ENCODE results near the gene GNG14.

Gene GNG14

DNA sequence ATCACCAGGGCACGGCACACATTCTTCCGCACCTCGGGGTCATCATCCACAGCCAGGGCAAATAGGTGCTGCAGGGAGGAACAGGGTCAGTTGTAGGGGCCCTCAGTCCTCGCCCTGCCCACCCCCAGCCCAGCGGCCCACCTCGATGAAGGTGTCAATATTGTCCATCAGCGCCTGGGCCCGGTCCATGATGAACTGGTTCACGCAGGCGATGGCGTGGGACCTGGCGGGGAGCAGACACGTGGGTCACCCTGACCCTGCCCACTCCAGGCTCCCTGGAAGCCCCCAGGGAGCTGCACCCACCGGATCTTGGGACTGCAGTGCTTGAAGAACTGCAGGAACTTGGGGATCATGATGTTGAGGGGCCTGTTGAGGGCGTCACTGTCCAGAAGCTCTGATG is 27.3 kb downstream of the GNG14 start:
- H3K4me3 ChIP-seq (replicated peaks; ENCODE audit: insufficient read depth, low read length): no peak overlapping the region
- no peak for DNase-seq (ENCODE audit: low read depth in 1 of 2, low spot score in 1 of 2)
- H3K27me3 ChIP-seq (ENCODE audit: insufficient read depth, poor library complexity, severe bottlenecking): no peaks in the 10 kb centered on the region
- TF ChIP-seq GABPA (IDR thresholded peaks at IDR 0.05; ENCODE audit: low read depth): no peak
- no peak for TF ChIP-seq SPI1 (IDR thresholded peaks at IDR 0.05; ENCODE audit: borderline replicate concordance, low read depth)
- TF ChIP-seq REST (IDR thresholded peaks at IDR 0.05; ENCODE audit: insufficient replicate concordance, low read depth): no peak
- TF ChIP-seq, protein P1, sequence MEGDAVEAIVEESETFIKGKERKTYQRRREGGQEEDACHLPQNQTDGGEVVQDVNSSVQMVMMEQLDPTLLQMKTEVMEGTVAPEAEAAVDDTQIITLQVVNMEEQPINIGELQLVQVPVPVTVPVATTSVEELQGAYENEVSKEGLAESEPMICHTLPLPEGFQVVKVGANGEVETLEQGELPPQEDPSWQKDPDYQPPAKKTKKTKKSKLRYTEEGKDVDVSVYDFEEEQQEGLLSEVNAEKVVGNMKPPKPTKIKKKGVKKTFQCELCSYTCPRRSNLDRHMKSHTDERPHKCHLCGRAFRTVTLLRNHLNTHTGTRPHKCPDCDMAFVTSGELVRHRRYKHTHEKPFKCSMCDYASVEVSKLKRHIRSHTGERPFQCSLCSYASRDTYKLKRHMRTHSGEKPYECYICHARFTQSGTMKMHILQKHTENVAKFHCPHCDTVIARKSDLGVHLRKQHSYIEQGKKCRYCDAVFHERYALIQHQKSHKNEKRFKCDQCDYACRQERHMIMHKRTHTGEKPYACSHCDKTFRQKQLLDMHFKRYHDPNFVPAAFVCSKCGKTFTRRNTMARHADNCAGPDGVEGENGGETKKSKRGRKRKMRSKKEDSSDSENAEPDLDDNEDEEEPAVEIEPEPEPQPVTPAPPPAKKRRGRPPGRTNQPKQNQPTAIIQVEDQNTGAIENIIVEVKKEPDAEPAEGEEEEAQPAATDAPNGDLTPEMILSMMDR (IDR thresholded peaks at IDR 0.05; ENCODE audit: insufficient read depth, low read length): no peak
- TF ChIP-seq POLR2AphosphoS5 (IDR thresholded peaks at IDR 0.05; ENCODE audit: low read depth): no peak
- H3K27ac ChIP-seq (replicated peaks): no peak overlapping the region

DNA sequence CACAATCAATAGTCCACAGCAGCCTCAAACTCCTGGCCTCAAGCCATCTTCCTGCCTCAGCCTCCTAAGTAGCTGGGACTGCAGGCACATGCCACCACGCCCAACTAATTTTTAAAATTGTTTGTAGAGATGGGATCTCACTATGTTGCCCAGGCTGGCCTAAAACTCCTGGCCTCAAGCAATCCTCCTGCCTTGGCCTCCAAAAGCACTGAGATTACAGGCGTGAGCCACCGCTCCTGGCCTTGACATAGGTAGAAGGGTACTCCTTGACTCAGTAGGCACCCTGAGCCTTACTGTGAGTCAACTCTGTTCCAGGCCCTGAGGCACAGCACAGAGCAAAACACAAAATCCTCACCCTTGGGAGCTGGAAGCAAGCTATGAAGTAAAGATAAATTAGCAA is 28.1 kb downstream of the GNG14 start:
- no peak for DNase-seq (ENCODE audit: low read depth in 1 of 2, low spot score in 1 of 2)
- Histone ChIP-seq H3K4me3 (replicated peaks; ENCODE audit: insufficient read depth, low read length) (no peak overlapping the region), H3K27ac (replicated peaks) (no peak overlapping the region), H3K27me3 (ENCODE audit: insufficient read depth, poor library complexity, severe bottlenecking) (no peaks in the 10 kb centered on the region)
- no peak for TF ChIP-seq REST (IDR thresholded peaks at IDR 0.05; ENCODE audit: insufficient replicate concordance, low read depth)
- TF ChIP-seq, protein P1 (IDR thresholded peaks at IDR 0.05; ENCODE audit: insufficient read depth, low read length): no peak
- no peak for TF ChIP-seq POLR2AphosphoS5 (IDR thresholded peaks at IDR 0.05; ENCODE audit: low read depth)
- TF ChIP-seq GABPA (IDR thresholded peaks at IDR 0.05; ENCODE audit: low read depth): no peak
- no peak for TF ChIP-seq SPI1 (IDR thresholded peaks at IDR 0.05; ENCODE audit: borderline replicate concordance, low read depth)

- no peak overlapping the region for H3K4me3 ChIP-seq (replicated peaks; ENCODE audit: insufficient read depth, low read length)
- DNase-seq (ENCODE audit: low read depth in 1 of 2, low spot score in 1 of 2): no peak
- no peak overlapping the region for H3K27ac ChIP-seq (replicated peaks)
- no peaks in the 10 kb centered on the region for H3K27me3 ChIP-seq (ENCODE audit: insufficient read depth, poor library complexity, severe bottlenecking)
- TF ChIP-seq POLR2AphosphoS5 (IDR thresholded peaks at IDR 0.05; ENCODE audit: low read depth) (no peak), REST (IDR thresholded peaks at IDR 0.05; ENCODE audit: insufficient replicate concordance, low read depth) (no peak), GABPA (IDR thresholded peaks at IDR 0.05; ENCODE audit: low read depth) (no peak), SPI1 (IDR thresholded peaks at IDR 0.05; ENCODE audit: borderline replicate concordance, low read depth) (no peak)
- TF ChIP-seq, protein P1 (IDR thresholded peaks at IDR 0.05; ENCODE audit: insufficient read depth, low read length): no peak
These were observed 32.5 kb downstream of the GNG14 start for GRCh38 chr19:12720296-12720695.

Measured in HL-60 (cell line).